GM13977 (cell line): Measurements from ENCODE around the gene LYAR.
"Not testable (repeated sequence)": the region's sequence is repeated elsewhere in the genome, so short reads cannot be mapped to it uniquely, and the experiment has no call there.

Source experiments
- DNase-seq: peaks from one replicate; pipeline ENCODE4 v3.0.0; 2012; ENCODE audit warnings: low spot score
- CTCF ChIP-seq: IDR thresholded peaks from 2 replicates; pipeline ENCODE4 v1.5.1; 2012; ENCODE audit warnings: mild to moderate bottlenecking, control low read depth; ENCODE audit not compliant: insufficient read depth; ENCODE audit errors: extremely low read depth, missing control alignments
- in situ Hi-C: fragments of 300-500 bp; cut with MboI; formaldehyde crosslinking; loops from one replicate; pipeline ENCODE4 v1.12.0; 2022; ENCODE audit warnings: low sequenced_read_pairs, low pct_unique_long_range_greater_than_20kb, mixed read lengths, inconsistent platforms; ENCODE audit not compliant: unreplicated experiment

LYAR gene

GRCh38 chr4:4254199-4254598, 35.8 kb downstream of the LYAR start:
- DNase-seq = no peak
- TF ChIP-seq CTCF = no peak
- in situ Hi-C loops = loop anchor here (10.0 kb wide), 1 partner anchor 81 kb away; no protein-coding TSS in a partner anchor

- no peak for DNase-seq
- no peak for TF ChIP-seq CTCF
- in situ Hi-C loops = loop anchor here (10.0 kb wide), 1 partner anchor 85 kb away; no protein-coding TSS in a partner anchor
Measured at GRCh38 chr4:4249866-4250265, 40.1 kb downstream of the LYAR start.

GRCh38 chr4:4249342-4249741, 40.6 kb downstream of the LYAR start:
- DNase-seq, in situ Hi-C loops: not testable (repeated sequence)

- in situ Hi-C loops = no loop called here
- TF ChIP-seq CTCF = no peak
- DNase-seq = no peak
Measured at GRCh38 chr4:4248885-4249203, 41.1 kb downstream of the LYAR start.

- in situ Hi-C loops = no loop called here
- no peak for TF ChIP-seq CTCF
- DNase-seq = peak; percentile 97
Measured at GRCh38 chr4:4248029-4248884, 41.7 kb downstream of the LYAR start, which contains the start of gene TMEM128. TSS of gene TMEM128 (minus strand) at chr4:4248223. CDS start at chr4:4248202, 21 bp downstream.

- no peak for TF ChIP-seq CTCF
- no peak for DNase-seq
- in situ Hi-C loops = no loop called here
Measured at GRCh38 chr4:4247696-4248028, 42.3 kb downstream of the LYAR start.

GRCh38 chr4:4245172-4245571, 44.8 kb downstream of the LYAR start:
- in situ Hi-C loops = no loop called here
- TF ChIP-seq CTCF = no peak
- no peak for DNase-seq

GRCh38 chr4:4239551-4239950, 50.4 kb downstream of the LYAR start:
- in situ Hi-C loops = not testable (repeated sequence)

More at GRCh38 chr4:4239551-4239950, 50.4 kb downstream of the LYAR start:
- DNase-seq = not testable (repeated sequence)
